Measurements from ENCODE around the gene BCAS3. TPM values are rescaled to one million over a fixed set of nuclear protein-coding genes. Genes with fewer than 3 reads are reported as not detected.
"Not testable (repeated sequence)": the region's sequence is repeated elsewhere in the genome, so short reads cannot be mapped to it uniquely, and the experiment has no call there.

The BCAS3 gene
- total RNA-seq, 1 experiment from 2014 or later: 4.2 TPM

DNA sequence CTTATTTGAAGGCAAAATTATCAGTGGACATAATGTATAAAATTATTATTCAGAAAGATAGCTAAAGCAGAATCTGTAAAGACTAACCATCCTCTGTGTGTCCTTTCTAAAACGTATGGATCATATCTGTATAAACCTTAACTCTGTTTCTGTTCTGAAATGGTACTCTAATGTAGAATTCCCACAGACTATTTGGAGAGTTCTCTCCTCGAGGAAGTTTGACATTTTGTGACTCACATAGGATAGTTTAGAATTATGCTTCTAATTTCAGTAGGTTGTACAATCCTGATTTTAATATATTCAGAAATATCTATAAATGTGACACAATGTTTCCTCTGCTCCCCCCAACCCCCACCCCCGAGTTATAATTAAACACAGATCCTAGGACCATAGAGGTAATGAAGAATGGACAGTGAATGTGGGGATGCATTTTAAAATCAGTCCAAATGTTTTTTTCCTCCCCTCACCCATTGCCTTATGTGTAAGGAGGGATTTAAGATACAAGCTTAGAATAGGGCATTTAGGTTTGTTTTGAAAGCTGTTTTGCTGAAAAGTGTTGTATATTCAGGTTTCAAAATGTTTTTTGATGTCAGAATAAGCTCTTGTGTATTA, 66.8 kb downstream of the BCAS3 start:
- no peak for DNase-seq (ENCODE audit: low read depth)

DNA sequence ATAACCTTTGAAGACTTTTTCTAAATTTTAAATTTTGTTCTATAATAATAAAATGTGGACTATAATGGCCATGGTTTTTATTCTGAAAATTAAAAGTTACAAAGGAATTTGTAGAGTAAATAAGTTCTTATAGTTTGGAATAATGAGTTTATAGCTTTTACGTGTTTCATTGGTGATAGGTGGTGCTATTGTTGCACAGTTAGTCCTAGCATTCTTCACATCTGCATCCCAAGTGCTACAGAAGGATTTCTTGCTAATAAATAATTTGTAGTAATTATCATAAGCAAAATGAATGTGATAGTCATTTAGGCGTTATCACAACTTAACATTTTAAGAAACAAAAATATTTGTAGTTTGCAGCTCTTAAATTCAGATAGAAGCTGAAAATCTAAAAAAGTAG, 67.9 kb downstream of the BCAS3 start:
- no peak for DNase-seq (ENCODE audit: low read depth)

DNA sequence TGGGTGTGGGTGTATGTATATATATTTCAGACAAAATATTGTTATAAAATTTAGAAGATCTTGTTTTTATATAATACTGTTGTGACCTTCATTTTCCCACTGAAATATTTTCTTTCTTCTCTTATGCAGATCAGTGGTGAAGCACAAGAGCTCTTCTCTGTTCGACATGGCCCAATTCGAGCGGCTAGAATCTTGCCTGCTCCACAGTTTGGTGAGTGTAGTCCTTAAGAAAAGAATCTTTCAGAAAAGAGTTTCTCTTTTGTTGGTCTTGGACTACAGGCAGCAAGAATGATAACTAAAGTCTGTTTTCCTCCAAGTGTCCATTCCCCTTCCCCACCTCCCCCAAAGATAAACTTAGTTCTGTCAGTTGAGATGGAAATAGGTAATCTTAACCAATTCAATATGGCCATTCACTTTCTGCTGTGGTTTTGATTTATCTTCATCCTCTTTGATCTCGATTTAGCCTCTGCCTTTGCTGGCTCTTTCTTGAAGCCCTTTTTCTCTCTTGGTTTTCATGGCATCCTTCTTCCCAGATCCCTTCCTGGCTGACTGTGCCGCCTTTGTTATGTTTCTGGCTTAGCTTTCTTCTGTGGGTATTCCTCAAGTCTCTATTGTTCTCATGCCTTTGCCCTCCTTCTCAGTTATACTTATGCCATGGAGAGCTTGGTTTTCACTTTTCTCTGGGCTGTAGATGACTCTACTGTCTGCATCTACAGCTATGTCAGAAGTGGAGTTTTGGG, 69.6 kb downstream of the BCAS3 start:
- no peak for DNase-seq (ENCODE audit: low read depth)

DNA sequence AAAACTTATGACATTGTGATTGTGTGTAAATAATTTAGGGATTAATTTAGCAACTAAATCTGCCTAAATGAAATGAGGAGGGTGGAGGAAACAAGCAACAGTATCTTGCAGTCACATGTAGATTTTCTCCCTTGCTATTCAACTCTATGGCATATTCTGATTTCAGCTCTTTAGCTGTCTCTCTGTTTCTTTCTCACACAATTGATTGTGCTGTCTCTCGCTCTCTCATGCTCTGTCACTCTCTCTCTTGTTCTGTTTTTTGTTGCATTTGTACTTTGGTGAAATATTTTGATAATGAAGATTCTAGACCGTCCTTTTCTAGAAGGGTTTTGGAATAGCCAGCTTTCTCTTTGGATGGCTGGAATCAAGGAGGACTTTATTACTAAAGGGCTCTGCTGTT, 70.6 kb downstream of the BCAS3 start:
- no peak for DNase-seq (ENCODE audit: low read depth)

DNA sequence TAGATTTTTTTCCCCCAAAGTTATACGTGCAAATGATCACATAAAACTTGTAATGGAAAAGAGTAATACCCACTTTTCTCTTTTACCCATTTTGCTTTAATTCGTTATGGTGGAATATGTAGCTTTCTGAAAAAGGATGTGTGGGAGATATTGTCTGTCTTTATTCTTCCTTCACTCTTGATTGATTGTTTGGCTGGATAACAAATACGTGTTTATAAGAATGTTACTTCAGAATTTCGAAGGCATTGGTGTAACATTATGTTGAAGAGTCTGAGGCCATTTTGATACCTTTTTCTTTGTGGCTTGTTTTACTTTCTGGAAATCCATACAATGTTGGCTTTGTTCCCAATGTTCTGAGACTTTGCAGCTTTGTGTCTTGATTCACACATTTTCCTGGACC, 71.4 kb downstream of the BCAS3 start:
- DNase-seq (ENCODE audit: low read depth): no peak

DNA sequence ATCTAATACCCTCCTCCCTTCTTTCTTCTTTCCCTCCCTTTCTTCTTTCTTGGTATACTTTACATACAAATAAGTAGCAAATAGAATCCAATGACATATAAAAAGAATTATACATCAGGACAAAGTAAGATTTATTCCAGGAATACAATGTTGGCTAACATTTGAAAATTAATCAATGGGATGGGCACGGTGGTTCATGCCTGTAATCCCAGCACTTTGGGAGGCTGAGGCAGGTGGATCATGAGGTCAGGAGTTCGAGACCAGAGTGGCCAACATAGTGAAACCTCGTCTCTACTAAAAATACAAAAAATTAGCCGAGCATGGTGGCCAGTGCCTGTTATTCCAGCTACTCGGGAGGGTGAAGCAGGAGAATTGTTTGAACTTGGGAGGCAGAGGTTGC, 72.1 kb downstream of the BCAS3 start:
- DNase-seq (ENCODE audit: low read depth): no peak

DNA sequence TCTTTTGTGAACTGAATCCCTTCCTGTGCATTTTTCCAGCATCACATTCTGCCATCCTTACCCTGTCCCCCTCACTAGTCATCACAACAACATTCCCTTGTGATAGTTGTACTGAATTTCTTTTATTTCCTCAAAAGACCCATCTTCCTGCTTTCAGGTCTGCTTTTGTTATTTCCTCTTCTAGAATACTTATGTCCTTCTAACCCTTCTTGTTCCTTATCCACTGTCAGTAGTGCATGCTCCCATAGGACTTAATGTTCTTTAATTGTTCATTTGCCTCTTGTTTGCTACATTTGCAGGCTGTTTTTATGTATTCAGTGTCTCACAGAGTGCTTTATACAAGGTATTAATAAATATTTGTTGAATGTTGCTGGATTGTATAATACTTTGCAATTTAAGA, 73.0 kb downstream of the BCAS3 start:
- DNase-seq (ENCODE audit: low read depth): no peak

DNA sequence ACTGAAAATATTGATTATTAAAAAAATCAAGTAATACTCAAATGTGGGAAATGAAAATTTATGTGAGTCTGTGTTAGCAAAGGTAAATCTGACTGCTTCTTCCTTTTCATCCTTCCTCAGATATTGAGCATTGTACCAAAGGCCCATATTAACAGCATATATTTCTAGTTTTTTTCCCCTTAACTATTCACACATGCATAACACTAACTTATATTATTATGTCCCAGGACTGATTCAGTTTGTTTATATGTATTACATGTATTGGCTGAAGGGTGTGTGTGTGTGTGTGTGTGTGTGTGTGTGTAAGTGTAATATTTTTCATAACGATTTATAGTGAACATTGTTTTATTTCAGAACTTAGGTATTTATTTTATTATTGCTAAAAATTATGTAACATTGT, 74.2 kb downstream of the BCAS3 start:
- DNase-seq (ENCODE audit: low read depth): no peak

DNA sequence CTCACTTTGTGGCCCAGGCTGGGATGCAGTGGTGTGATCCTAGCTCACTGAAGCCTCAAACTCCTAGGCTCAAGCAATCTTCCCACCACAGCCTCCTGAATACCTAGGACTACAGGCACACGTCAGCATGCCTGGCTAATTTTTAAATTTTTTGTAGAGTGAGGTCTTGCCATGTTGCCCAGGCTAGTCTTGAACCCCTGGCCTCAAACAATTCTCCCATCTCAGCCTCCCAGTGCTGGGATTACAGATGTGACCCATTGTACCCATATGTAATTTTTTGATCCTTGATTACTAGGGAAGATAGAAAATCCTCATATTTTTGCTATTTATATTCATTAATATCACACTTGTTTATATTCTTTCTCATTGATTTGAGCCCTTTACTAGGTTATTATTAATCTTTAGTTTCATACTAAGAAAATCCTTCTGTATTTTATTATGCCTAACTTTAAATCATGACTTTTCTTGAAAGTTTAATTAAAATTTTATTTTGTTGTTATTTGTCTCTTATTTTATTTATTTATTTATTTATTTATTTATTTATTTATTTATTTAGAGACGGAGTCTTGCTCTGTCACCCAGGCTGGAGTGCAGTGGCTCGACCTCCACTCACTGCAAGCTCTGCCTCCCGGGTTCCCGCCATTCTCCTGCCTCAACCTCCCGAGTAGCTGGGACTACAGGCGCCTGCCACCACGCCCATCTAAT, 75.4 kb downstream of the BCAS3 start:
- no peak for DNase-seq (ENCODE audit: low read depth)

DNA sequence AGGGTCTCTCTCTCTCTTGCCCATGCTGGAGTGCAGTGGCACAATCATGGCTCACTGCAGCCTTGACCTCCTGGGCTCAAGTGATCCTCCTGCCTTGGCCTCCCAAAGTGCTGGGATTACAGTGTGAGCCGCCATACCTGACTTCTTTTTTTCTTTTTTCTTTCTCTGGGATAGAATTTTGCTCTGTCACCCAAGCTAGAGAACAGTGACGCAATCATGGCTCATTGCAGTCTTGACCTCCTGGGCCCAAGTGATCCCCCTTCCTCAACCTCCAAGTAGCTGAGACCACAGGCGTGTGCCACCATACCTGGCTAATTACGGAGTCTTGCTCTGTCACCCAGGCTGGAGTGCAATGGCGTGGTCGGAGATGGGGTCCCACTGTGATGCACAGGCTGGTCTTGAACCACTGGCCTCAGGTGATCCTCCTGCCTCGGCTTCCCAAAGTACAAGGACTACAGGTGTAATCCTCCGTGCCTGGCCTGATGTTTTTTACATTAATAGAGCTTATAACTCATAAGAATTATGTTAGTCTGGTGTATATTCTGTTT, 76.5 kb downstream of the BCAS3 start:
- DNase-seq (ENCODE audit: low read depth): no peak

DNA sequence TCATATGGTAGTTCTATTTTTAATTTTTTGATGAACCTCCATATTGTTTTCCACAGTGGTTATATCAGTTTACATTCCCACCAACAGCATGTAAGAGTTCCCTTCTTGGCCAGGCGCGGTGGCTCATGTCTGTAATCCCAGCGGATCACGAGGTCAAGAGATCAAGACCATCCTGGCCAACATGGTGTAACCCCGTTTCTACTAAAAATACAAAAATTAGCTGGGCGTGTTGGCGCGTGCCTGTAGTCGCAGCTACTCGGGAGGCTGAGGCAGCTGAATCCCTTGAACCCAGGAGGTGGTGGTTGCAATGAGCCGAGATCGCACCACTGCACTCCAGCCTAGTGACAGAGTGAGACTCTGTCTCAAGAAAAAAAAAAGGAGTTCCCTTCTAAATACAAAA, 79.1 kb downstream of the BCAS3 start:
- DNase-seq (ENCODE audit: low read depth): not testable (repeated sequence)

DNA sequence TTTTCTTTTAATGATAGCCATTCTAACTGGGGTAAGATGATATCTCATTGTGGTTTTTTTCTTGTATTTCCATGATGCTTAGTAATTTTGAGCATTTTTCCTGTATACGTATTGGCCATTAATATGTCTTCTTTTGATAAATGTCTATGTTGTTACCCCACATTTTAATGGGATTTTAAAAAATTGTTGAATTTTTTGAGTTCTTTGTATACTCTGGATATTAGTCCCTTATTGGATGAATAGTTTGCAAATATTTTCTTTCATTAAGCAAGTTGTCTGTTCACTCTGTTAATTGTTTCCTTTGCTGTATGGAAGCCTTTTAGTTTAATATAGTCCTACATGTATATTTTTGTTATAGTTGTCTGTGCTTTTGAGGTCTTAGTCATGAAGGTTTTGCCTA, 79.8 kb downstream of the BCAS3 start:
- DNase-seq (ENCODE audit: low read depth): no peak

DNA sequence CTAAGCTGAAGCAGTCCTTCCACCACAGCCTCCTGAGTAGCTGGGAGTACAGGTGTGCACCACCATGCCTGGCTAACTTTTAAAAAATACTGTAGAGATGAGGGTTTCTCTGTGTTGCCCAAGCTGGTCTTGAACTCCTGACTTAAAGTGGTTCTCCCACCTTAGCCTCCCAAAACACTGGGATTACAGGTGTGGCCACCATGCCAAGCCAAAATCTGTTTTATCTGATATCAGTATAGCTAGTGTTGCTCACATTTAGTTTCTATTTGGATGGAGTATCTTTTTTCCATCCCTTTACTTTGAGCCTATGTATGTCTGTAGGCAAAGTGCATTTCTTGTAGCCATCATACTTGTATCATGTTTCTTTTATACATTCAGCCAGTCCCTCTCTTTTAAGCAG, 82.1 kb downstream of the BCAS3 start:
- DNase-seq (ENCODE audit: low read depth): no peak

DNA sequence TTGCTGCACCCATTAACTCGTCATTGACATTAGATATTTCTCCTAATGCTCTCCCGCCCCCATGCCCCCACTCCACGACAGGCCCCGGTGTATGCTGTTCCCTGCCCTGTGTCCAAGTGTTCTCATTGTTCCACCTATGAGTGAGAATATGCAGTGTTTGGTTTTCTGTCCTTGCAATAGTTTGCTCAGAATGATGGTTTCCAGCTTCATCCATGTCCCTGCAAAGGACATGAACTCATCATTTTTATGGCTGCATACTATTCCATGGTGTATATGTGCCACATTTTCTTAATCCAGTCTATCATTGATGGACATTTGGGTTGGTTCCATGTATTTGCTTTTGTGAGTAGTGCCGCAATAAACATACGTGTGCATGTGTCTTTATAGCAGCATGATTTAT, 83.7 kb downstream of the BCAS3 start:
- DNase-seq (ENCODE audit: low read depth): not testable (repeated sequence)

DNA sequence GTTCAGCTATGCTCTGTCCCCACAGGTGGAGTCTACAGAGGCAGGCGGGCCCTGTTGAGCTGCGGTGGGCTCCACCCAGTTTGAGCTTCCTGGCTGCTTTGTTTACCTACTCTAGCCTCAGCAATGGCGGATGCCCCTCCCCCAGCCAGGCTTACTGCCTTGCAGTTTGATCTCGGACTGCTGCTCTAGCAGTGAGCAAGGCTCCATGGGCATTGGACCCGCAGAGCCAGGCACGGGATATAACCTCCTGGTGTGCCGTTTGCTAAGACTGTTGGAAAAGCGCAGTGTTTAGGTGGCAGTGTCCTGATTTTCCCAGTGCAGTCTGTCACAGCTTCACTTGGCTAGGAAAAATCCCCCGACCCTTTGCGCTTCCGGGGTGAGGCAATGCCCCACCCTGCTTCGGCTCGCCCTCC, 89.1 kb downstream of the BCAS3 start:
- DNase-seq (ENCODE audit: low read depth): no peak

DNA sequence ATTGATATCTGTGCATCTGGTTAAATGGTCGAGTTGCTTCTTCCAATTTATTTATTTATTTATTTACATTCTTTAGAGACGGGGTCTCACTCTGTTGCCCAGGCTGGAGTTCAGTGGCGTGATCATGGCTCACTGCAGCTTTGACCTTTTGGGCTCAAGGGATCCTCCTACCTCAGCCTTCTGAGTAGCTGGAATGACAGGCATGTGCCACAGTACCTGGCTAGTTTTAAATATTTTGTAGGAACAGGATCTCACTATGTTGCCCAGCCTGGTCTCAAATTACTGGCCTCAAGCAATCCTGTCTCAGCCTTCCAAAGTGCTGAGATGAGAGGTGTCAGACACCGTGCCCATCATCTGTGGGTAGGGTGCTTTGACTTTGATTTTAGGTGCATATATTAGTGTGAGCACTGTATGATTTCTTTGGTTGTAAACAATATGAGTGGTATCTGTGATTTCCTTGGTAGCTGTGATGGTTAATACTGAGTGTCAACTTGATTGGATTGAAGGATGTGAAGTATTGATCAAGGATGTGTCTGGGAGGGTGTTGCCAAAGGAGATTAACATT, 90.2 kb downstream of the BCAS3 start:
- no peak for DNase-seq (ENCODE audit: low read depth)

DNA sequence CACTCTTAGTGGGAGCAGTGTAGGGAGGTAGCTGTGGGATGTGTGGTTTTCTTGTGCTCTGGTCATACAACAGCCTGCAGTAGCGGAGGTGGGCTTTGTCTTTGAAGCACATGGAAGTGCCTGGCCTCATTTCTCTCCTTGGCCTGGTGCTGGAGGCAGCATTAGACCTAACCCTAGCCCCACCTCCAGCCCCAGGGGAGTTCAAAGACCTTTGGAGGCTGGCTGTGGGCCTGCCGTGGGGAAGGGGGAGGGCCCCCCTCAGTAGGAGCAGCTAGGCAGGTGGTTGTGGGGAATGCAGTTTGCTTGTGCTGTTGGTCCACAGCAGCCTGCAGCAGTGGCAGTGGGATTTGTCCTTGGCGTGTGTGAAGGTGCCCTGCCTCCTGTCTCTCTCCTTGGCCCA, 91.7 kb downstream of the BCAS3 start:
- DNase-seq (ENCODE audit: low read depth): no peak

DNA sequence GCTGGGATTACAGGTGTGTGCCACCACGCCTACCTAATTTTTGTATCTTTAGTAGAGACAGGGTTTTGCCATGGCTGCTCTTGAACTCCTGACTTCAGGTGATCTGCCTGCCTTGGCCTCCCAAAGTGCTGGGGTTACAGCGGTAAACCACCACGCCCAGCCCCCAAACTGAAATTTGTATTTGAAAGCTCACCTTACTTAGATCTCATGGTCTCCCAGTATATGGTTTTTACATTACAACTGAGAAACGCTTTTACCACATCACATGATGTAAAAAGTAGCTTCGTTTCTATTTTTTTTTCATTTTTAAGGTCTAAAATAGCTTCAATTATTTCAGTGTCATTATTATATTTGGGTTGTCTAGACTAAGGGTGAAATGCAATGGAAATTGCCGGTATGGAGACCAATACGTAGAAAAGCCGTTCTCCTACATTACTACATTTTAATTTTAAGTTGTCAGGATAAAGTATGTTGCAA, 93.3 kb downstream of the BCAS3 start:
- DNase-seq (ENCODE audit: low read depth): no peak

DNA sequence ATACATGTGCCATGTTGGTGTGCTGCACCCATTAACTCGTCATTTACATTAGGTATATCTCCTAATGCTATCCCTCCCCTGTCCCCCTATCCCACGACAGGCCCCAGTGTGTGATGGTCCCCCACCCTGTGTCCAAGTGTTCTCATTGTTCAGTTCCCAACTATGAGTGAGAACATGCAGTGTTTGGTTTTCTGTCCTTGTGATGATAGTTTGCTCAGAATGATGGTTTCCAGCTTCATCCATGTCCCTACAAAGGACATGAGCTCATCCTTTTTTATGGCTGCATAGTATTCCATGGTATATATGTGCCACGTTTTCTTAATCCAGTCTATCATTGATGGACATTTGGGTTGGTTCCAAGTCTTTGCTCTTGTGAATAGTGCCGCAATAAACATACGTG, 94.0 kb downstream of the BCAS3 start:
- DNase-seq (ENCODE audit: low read depth): not testable (repeated sequence)

DNA sequence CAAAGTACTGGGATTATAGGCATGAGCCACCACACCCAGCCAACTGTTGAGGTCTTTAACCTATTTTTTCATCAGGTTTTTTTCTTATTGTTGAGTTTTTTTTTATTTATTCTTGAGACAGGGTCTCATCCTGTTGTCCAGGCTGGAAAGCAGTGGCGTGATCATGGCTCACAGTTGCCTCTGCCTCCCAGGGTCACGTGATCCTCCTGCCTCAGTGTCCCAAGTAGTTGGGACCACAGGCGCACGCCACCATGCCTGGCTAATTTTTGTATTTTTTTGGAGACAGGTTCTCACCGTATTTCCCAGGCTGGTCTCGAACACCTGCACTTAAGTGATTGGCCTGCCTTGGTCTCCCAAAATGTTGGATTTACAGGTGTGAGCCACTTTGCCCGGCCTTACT, 95.9 kb downstream of the BCAS3 start:
- DNase-seq (ENCODE audit: low read depth): no peak

DNA sequence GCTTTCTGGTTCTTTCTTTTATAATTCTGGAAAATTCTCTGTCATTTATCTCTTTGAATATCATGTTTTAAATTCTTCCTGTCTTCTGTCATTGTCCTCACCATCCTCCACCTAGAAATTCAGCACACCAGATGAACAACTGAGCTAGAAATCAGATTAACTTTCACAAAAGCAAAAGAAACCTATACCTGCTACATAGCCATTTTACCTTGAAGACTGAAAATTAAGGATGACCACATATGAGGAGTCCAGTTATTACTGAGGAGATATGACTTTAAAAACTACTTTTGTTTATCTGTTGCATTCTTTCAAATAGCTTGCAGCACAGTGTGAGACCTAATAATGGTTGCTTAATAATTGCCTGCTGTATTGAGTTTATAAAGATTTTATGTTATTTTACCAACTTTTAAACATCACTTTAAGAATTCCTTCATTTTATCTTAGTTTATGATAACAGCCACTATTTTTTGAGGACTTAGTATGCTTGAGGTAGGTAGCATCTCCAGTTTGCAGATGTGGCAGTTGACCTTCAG, 104.3 kb downstream of the BCAS3 start:
- no peak for DNase-seq (ENCODE audit: low read depth)

DNA sequence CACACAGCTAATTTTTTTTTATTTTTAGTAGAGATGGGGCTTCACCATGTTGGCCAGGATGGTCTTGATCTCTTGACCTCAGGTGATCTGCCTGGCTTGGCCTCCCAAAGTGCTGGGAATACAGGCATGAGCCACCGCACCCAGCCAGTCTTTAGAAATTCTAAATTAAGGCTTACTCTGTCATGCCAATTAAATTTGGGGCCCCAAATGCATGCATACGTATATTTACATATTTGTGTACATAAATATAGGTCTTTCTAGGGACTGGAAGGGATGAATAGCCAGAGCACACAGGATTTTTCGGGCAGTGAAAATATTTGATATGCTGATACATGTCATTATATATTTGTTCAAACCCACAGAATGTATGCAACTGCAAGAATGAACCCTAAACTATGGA, 105.1 kb downstream of the BCAS3 start:
- DNase-seq (ENCODE audit: low read depth): no peak

Data from Daoy (cell line).